OCI-M2 (cell line): ENCODE results near the gene FOXL2.
"Not testable (repeated sequence)": the region's sequence is repeated elsewhere in the genome, so short reads cannot be mapped to it uniquely, and the experiment has no call there.

ENCODE experiments used
- DNase-seq: peaks from one replicate; lab custom pipeline; 2025; ENCODE audit not compliant: unreplicated experiment; lab: John Stamatoyannopoulos, UW

FOXL2 gene

GRCh38 chr3:138933981-138934691 lies 12.8 kb downstream of the FOXL2 start:
- no peak for DNase-seq

- DNase-seq, result no peak
Observed at GRCh38 chr3:138933068-138933668, 13.8 kb downstream of the FOXL2 start.

GRCh38 chr3:138928727-138929372 lies 18.1 kb downstream of the FOXL2 start:
- DNase-seq, result no peak

GRCh38 chr3:138923531-138923994 lies 23.4 kb downstream of the FOXL2 start:
- DNase-seq, result peak; percentile 23

- not testable (repeated sequence) for DNase-seq
Observed at GRCh38 chr3:138922400-138922799, 24.5 kb downstream of the FOXL2 start.

- no peak for DNase-seq
Observed at GRCh38 chr3:138921316-138922292, 25.3 kb downstream of the FOXL2 start.

GRCh38 chr3:138919325-138919724 lies 27.6 kb downstream of the FOXL2 start:
- no peak for DNase-seq

GRCh38 chr3:138916824-138917223 lies 30.1 kb downstream of the FOXL2 start:
- no peak for DNase-seq

- peak; percentile 65 for DNase-seq
Observed at GRCh38 chr3:138915503-138916498, 31.1 kb downstream of the FOXL2 start.

GRCh38 chr3:138914870-138915502 lies 32.0 kb downstream of the FOXL2 start:
- peak; percentile 58 for DNase-seq

GRCh38 chr3:138913766-138914165 lies 33.2 kb downstream of the FOXL2 start:
- DNase-seq, result no peak

GRCh38 chr3:138912237-138912636 lies 34.7 kb downstream of the FOXL2 start:
- DNase-seq, result no peak

GRCh38 chr3:138911621-138912020 lies 35.3 kb downstream of the FOXL2 start:
- DNase-seq, result no peak

GRCh38 chr3:138909904-138910303 lies 37.0 kb downstream of the FOXL2 start:
- DNase-seq, result no peak

GRCh38 chr3:138908846-138909245 lies 38.1 kb downstream of the FOXL2 start:
- no peak for DNase-seq

GRCh38 chr3:138907539-138907938 lies 39.4 kb downstream of the FOXL2 start:
- no peak for DNase-seq

- no peak for DNase-seq
Observed at GRCh38 chr3:138902171-138902570, 44.8 kb downstream of the FOXL2 start.

GRCh38 chr3:138901567-138901966 lies 45.4 kb downstream of the FOXL2 start:
- DNase-seq, result no peak

- DNase-seq, result no peak
Observed at GRCh38 chr3:138899351-138899991, 47.5 kb downstream of the FOXL2 start.
